ENCODE results near the gene ZNF121.
"Not testable (repeated sequence)": the region's sequence is repeated elsewhere in the genome, so short reads cannot be mapped to it uniquely, and the experiment has no call there.

ZNF121 gene

GRCh38 chr19:9547870-9548269, 36.4 kb downstream of the ZNF121 start:
- Histone ChIP-seq H3K79me2 (ENCODE audit: control insufficient read depth, low read length) (no peaks in the 10 kb centered on the region), H3K4me2 (ENCODE audit: low read length) (no peak overlapping the region), H3K27me3 (ENCODE audit: control insufficient read depth, low read length) (no peaks in the 10 kb centered on the region), H3K9me3 (ENCODE audit: control insufficient read depth, insufficient read depth, low read length) (peaks cover 23% of the 10 kb centered on the region; the same call in 1 of the 2 replicates), H4K20me1 (ENCODE audit: control insufficient read depth, insufficient read depth, low read depth, low read length) (no peaks in the 10 kb centered on the region), H3K4me1 (ENCODE audit: control insufficient read depth, low read length) (no peaks in the 10 kb centered on the region), H3K27ac (ENCODE audit: low read depth, low read length) (no peak overlapping the region), H3K36me3 (ENCODE audit: control insufficient read depth, low read length) (no peaks in the 10 kb centered on the region), H3K4me3 (ENCODE audit: low read length) (no peak overlapping the region), H3K9me2 (replicated peaks; ENCODE audit: control insufficient read depth, low read length) (no peaks in the 10 kb centered on the region), H3F3A (ENCODE audit: control insufficient read depth, insufficient read depth) (no peaks in the 10 kb centered on the region)
- no peak for TF ChIP-seq EZH2phosphoT487 (IDR thresholded peaks at IDR 0.05; ENCODE audit: borderline replicate concordance, low read length)
- TF ChIP-seq CTCF (IDR thresholded peaks at IDR 0.05; ENCODE audit: low read depth, low read length, poor library complexity, severe bottlenecking): no peak

GRCh38 chr19:9541281-9541680, 43.0 kb downstream of the ZNF121 start:
- H3K4me3 ChIP-seq (ENCODE audit: low read length); H3K4me2 ChIP-seq (ENCODE audit: low read length); H3K27ac ChIP-seq (ENCODE audit: low read depth, low read length); H3K36me3 ChIP-seq (ENCODE audit: control insufficient read depth, low read length); H3K27me3 ChIP-seq (ENCODE audit: control insufficient read depth, low read length); H3F3A ChIP-seq (ENCODE audit: control insufficient read depth, insufficient read depth); H4K20me1 ChIP-seq (ENCODE audit: control insufficient read depth, insufficient read depth, low read depth, low read length); H3K9me2 ChIP-seq (replicated peaks; ENCODE audit: control insufficient read depth, low read length): not testable (repeated sequence)
- peaks cover 12% of the 10 kb centered on the region for H3K4me1 ChIP-seq (ENCODE audit: control insufficient read depth, low read length)
- H3K79me2 ChIP-seq (ENCODE audit: control insufficient read depth, low read length): peaks cover 15% of the 10 kb centered on the region
- peaks cover 23% of the 10 kb centered on the region for H3K9me3 ChIP-seq (ENCODE audit: control insufficient read depth, insufficient read depth, low read length)

GRCh38 chr19:9539921-9540320, 44.4 kb downstream of the ZNF121 start:
- H3K4me2 ChIP-seq (ENCODE audit: low read length); H3K4me3 ChIP-seq (ENCODE audit: low read length); H3K9me2 ChIP-seq (replicated peaks; ENCODE audit: control insufficient read depth, low read length); H4K20me1 ChIP-seq (ENCODE audit: control insufficient read depth, insufficient read depth, low read depth, low read length); H3F3A ChIP-seq (ENCODE audit: control insufficient read depth, insufficient read depth); H3K27me3 ChIP-seq (ENCODE audit: control insufficient read depth, low read length); H3K27ac ChIP-seq (ENCODE audit: low read depth, low read length): not testable (repeated sequence)
- Histone ChIP-seq H3K9me3 (ENCODE audit: control insufficient read depth, insufficient read depth, low read length) (peaks cover 19% of the 10 kb centered on the region), H3K79me2 (ENCODE audit: control insufficient read depth, low read length) (peaks cover 15% of the 10 kb centered on the region), H3K36me3 (ENCODE audit: control insufficient read depth, low read length) (peaks cover 19% of the 10 kb centered on the region), H3K4me1 (ENCODE audit: control insufficient read depth, low read length) (peaks cover 12% of the 10 kb centered on the region)

- Histone ChIP-seq H3K36me3 (ENCODE audit: control insufficient read depth, low read length) (peaks cover 25% of the 10 kb centered on the region), H3K4me2 (ENCODE audit: low read length) (peak overlapping the region; percentile 98), H3K79me2 (ENCODE audit: control insufficient read depth, low read length) (peaks cover 15% of the 10 kb centered on the region), H3K4me1 (ENCODE audit: control insufficient read depth, low read length) (peaks cover 12% of the 10 kb centered on the region), H3K9me3 (ENCODE audit: control insufficient read depth, insufficient read depth, low read length) (peaks cover 19% of the 10 kb centered on the region), H3K4me3 (ENCODE audit: low read length) (peak overlapping the region; percentile 98)
- H4K20me1 ChIP-seq (ENCODE audit: control insufficient read depth, insufficient read depth, low read depth, low read length); H3F3A ChIP-seq (ENCODE audit: control insufficient read depth, insufficient read depth); H3K27ac ChIP-seq (ENCODE audit: low read depth, low read length); H3K27me3 ChIP-seq (ENCODE audit: control insufficient read depth, low read length); H3K9me2 ChIP-seq (replicated peaks; ENCODE audit: control insufficient read depth, low read length): not testable (repeated sequence)
Measured at GRCh38 chr19:9539201-9539600, 45.1 kb downstream of the ZNF121 start.

GRCh38 chr19:9538183-9539058, 45.9 kb downstream of the ZNF121 start, which contains the start of gene ZNF426:
ZNF426 (minus strand) TSS chr19:9538645; CDS start chr19:9536232, 2,413 bp downstream.
- Histone ChIP-seq H3K79me2 (ENCODE audit: control insufficient read depth, low read length) (peaks cover 15% of the 10 kb centered on the region), H3F3A (ENCODE audit: control insufficient read depth, insufficient read depth) (no peaks in the 10 kb centered on the region), H3K36me3 (ENCODE audit: control insufficient read depth, low read length) (peaks cover 32% of the 10 kb centered on the region), H3K27me3 (ENCODE audit: control insufficient read depth, low read length) (no peaks in the 10 kb centered on the region), H3K4me1 (ENCODE audit: control insufficient read depth, low read length) (peaks cover 12% of the 10 kb centered on the region), H4K20me1 (ENCODE audit: control insufficient read depth, insufficient read depth, low read depth, low read length) (no peaks in the 10 kb centered on the region), H3K27ac (ENCODE audit: low read depth, low read length) (peak within 1 kb of the TSS; percentile 47), H3K4me3 (ENCODE audit: low read length) (peak within 1 kb of the TSS; percentile 98), H3K9me2 (replicated peaks; ENCODE audit: control insufficient read depth, low read length) (no peaks in the 10 kb centered on the region), H3K9me3 (ENCODE audit: control insufficient read depth, insufficient read depth, low read length) (peaks cover 19% of the 10 kb centered on the region), H3K4me2 (ENCODE audit: low read length) (peak within 1 kb of the TSS; percentile 98)
- no peak for TF ChIP-seq CTCF (IDR thresholded peaks at IDR 0.05; ENCODE audit: low read depth, low read length, poor library complexity, severe bottlenecking)
- TF ChIP-seq EZH2phosphoT487 (IDR thresholded peaks at IDR 0.05; ENCODE audit: borderline replicate concordance, low read length): no peak
